GM12873 (cell line): ENCODE data around the gene GTF3A.

Experiments used
- CTCF ChIP-seq: IDR thresholded peaks from 2 replicates; pipeline ENCODE4 v1.5.1; 2012; ENCODE audit warnings: low read depth, mild to moderate bottlenecking, moderate library complexity, low read length, control low read depth; ENCODE audit not compliant: insufficient read depth; ENCODE audit errors: missing control alignments

The GTF3A gene

DNA sequence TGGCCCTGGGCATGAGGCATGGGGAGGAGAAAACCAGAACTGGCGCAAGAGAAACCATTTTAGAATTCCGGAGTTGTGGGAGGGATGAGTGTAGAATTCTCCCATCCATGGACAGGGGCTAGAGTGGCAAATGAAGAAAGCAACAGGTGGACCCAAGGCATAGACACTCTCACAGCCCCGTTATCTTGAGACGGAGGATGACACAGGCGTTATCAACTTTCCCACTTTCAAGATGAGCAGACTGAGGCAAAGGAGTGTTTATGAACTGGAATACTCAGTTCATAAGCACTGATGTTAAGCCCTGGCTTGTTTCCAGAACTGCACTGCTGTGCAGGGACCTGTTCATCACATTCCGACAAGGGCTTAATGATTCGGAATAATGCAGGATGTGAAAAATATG lies 1.1 kb upstream of the GTF3A start:
- no peak for TF ChIP-seq CTCF

GRCh38 chr13:27425158-27425917 lies 919 bp downstream of the GTF3A start:
- no peak for TF ChIP-seq CTCF

- TF ChIP-seq CTCF, result peak; percentile 40
These were observed 1.7 kb downstream of the GTF3A start for GRCh38 chr13:27425918-27426630.

GRCh38 chr13:27427641-27428040 lies 3.2 kb downstream of the GTF3A start:
- no peak for TF ChIP-seq CTCF

DNA sequence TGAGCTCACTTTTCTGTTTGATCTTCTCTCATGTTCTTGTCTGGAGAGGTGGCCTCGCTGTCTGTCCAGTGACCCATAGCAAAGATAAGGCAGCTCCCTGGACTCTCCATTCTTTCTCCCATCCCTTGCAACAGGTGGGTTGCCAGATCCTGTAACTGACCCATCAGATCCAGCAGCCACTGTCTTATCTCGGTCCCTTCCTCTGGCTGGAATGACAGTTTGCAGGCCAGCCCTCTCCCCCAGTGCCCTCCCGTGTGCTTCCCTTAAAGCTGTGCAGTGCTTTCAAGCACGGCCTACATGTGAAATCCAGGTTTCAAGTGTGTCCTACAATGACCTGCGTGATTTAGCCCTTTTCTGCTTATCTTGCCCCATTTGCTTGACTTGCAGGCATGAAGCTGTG lies 3.7 kb downstream of the GTF3A start:
- TF ChIP-seq CTCF, result no peak

DNA sequence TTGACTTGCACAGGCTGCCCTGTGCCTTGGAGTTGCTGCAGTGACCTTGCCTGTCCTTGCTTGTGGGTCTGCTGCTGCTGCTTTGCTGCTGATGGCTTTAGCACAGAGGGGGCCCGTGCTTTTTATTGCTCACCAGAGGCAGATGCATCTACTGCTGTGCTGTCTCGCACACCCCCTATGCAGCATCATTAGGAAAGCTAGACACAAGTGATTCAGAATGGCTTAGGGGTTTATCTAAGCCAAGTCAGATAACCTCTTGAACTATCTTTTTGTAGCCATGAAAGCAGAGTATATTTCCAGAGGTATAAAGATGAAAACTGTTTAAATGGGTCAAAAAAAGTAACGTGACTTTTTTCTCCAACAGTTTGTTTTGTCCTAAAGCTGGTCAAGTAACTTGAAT lies 7.8 kb downstream of the GTF3A start:
- TF ChIP-seq CTCF, result no peak

DNA sequence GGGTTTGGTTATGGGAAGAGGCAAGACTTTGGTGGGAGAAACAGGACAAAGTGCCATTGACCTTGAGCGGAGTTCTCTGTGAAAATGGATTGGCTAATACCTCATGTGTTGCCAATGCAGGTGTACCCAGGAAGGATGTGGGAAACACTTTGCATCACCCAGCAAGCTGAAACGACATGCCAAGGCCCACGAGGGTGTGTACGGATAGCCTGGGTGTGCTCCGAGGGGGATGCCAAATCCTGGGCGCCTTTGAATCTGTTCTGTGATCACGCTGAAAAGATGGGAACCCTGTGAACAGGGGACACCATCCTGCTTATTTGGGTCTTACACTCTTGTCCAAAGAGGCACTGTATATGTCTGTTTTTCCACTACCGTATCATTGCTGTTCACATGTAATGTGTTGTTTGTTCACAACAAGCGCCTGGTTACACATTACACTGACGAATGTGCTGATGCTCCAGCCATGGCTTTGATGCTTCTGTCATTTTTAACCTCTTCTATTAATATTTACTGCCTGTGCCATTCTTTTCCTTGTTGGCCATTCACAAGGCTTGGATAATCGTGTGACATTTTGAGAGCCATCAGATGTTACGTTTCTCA lies 8.3 kb downstream of the GTF3A start:
- TF ChIP-seq CTCF, result no peak
